ENCODE results near the gene ERCC6L2. TPM values are rescaled to one million over a fixed set of nuclear protein-coding genes. Genes with fewer than 3 reads are reported as not detected.

Gene ERCC6L2
- total and polyA plus RNA-seq, 9 of the 15 experiments (the other 6 are each of a cell fraction or from before 2014, with no cell fraction given) = 7.8 to 42.8 (median 23.6) TPM

GRCh38 chr9:95896580-95896979 is 21.1 kb downstream of the ERCC6L2 start (continued):
- TF ChIP-seq MAX (CRISPR knock-in tag; IDR thresholded peaks at IDR 0.05) = no peak
- TF ChIP-seq ZBTB2 (IDR thresholded peaks at IDR 0.05) = no peak

- no peak for FAIRE-seq
- TF ChIP-seq ZKSCAN1 (IDR thresholded peaks at IDR 0.05; ENCODE audit: low read depth, low read length) (no peak), ATF3 (IDR thresholded peaks at IDR 0.05) (no peak), ATF3 (CRISPR knock-in tag; conservative IDR thresholded peaks at IDR 0.05) (no peak), DPF2 (IDR thresholded peaks at IDR 0.05) (no peak)
- no peak for ATAC-seq
- ChIA-PET POLR2A (no interaction called here), CTCF (ENCODE audit: low intra/inter-chr PET ratio) (no interaction called here)
- Histone ChIP-seq H2AFZ (ENCODE audit: low read depth, low read length) (no peak overlapping the region), H3K27ac (ENCODE audit: extremely low read depth, low read depth, low read length) (no peak overlapping the region), H3K79me2 (ENCODE audit: control insufficient read depth, insufficient read depth, low read length) (0 out of 3 replicates have a peak, but pooled peaks cover 2% of the 10 kb centered on the region), H3K9me3 (replicated peaks; ENCODE audit: control insufficient read depth, insufficient read depth, low read depth, low read length) (no peaks in the 10 kb centered on the region), H3K36me3 (ENCODE audit: control insufficient read depth, insufficient read depth, low read length) (no peaks in the 10 kb centered on the region), H4K20me1 (replicated peaks; ENCODE audit: control insufficient read depth, insufficient read depth, low read length) (no peaks in the 10 kb centered on the region), H3K4me2 (ENCODE audit: insufficient read depth, low read length) (no peak overlapping the region), H3K27me3 (ENCODE audit: control insufficient read depth in 2 of 2, insufficient read depth in 2 of 2, low read length in 2 of 2) (no peaks in the 10 kb centered on the region), H3K4me3 (no peak overlapping the region), H3K4me1 (replicated peaks in 1 of 2; ENCODE audit: control insufficient read depth in 2 of 2, insufficient read depth in 2 of 2, low read length in 2 of 2) (no peaks in the 10 kb centered on the region), H3K9me1 (ENCODE audit: control insufficient read depth, insufficient read depth, low read length) (no peaks in the 10 kb centered on the region), H3K9ac (ENCODE audit: insufficient read depth in 1 of 2, low read depth in 2 of 2, low read length in 2 of 2) (no peak overlapping the region)
- no TSS peak for BruUV-seq (replicated peaks)
- in situ Hi-C loops (cut with MboI) = no loop called here
- 57% methylated on average over 3 of the region's 3 CpGs for WGBS (ENCODE audit: insufficient coverage, low coverage, missing lambda C conversion rate)
- intact Hi-C loops (cut with micrococcal nuclease) = no loop called here
- DNase-seq (ENCODE audit: extremely low read depth in 1 of 4, low spot score in 3 of 4) = no peak
These were observed 26.0 kb downstream of the ERCC6L2 start for GRCh38 chr9:95901506-95901905.

Measured in K562 (cell line).